ENCODE results near the gene SFXN4.
"Not testable (repeated sequence)": the region's sequence is repeated elsewhere in the genome, so short reads cannot be mapped to it uniquely, and the experiment has no call there.

SFXN4 gene

GRCh38 chr10:119116326-119116951 is 49.1 kb downstream of the SFXN4 start:
- no peak overlapping the region for H3K27ac ChIP-seq
- no peaks in the 10 kb centered on the region for H3K4me1 ChIP-seq
- peaks cover 45 to 78% (median 51%) of the 10 kb centered on the region in 3 donors for H3K36me3 ChIP-seq

GRCh38 chr10:119115926-119116325 is 49.6 kb downstream of the SFXN4 start:
- intact Hi-C loops (cut with DNase I; ENCODE audit: low total_unique reads): no loop called here
- H3K27me3 ChIP-seq: no peaks in the 10 kb centered on the region
- H3K4me1 ChIP-seq: no peaks in the 10 kb centered on the region
- H3K9me3 ChIP-seq: no peaks in the 10 kb centered on the region
- TF ChIP-seq CTCF (IDR thresholded peaks at IDR 0.05): no peak
- H3K36me3 ChIP-seq: peaks cover 47 to 74% (median 56%) of the 10 kb centered on the region in 3 donors
- no peak overlapping the region for H3K4me3 ChIP-seq
- no peak overlapping the region for H3K27ac ChIP-seq
- no peak for DNase-seq

More at GRCh38 chr10:119116326-119116951, 49.1 kb downstream of the SFXN4 start:
- DNase-seq: no peak
- intact Hi-C loops (cut with DNase I; ENCODE audit: low total_unique reads): no loop called here
- Histone ChIP-seq H3K4me3 (no peak overlapping the region), H3K9me3 (no peaks in the 10 kb centered on the region), H3K27me3 (no peaks in the 10 kb centered on the region)
- TF ChIP-seq CTCF (IDR thresholded peaks at IDR 0.05): no peak

GRCh38 chr10:119113751-119114732 is 51.5 kb downstream of the SFXN4 start:
- no peak overlapping the region for H3K4me3 ChIP-seq
- intact Hi-C loops (cut with DNase I; ENCODE audit: low total_unique reads): no loop called here
- DNase-seq: no peak
- no peaks in the 10 kb centered on the region for H3K9me3 ChIP-seq
- H3K27me3 ChIP-seq: no peaks in the 10 kb centered on the region
- peaks cover 43 to 69% (median 48%) of the 10 kb centered on the region in 3 donors for H3K36me3 ChIP-seq
- TF ChIP-seq CTCF (IDR thresholded peaks at IDR 0.05): no peak
- H3K27ac ChIP-seq: no peak overlapping the region
- no peaks in the 10 kb centered on the region for H3K4me1 ChIP-seq

GRCh38 chr10:119112056-119112455 is 53.5 kb downstream of the SFXN4 start:
- no peak for DNase-seq
- intact Hi-C loops (cut with DNase I; ENCODE audit: low total_unique reads): no loop called here
- Histone ChIP-seq H3K27me3 (no peaks in the 10 kb centered on the region), H3K9me3 (no peaks in the 10 kb centered on the region), H3K4me1 (no peaks in the 10 kb centered on the region), H3K36me3 (peaks cover 46 to 59% (median 48%) of the 10 kb centered on the region in 3 donors), H3K4me3 (no peak overlapping the region), H3K27ac (no peak overlapping the region)
- TF ChIP-seq CTCF (IDR thresholded peaks at IDR 0.05): no peak

GRCh38 chr10:119107771-119108170 is 57.7 kb downstream of the SFXN4 start:
- H3K4me3 ChIP-seq; H3K9me3 ChIP-seq; H3K27ac ChIP-seq; DNase-seq; H3K27me3 ChIP-seq; intact Hi-C loops (cut with DNase I; ENCODE audit: low total_unique reads): not testable (repeated sequence)
- peaks cover 0 to 17% (median 8%) of the 10 kb centered on the region in 4 donors for H3K4me1 ChIP-seq
- H3K36me3 ChIP-seq: peaks cover 31 to 36% (median 34%) of the 10 kb centered on the region in 3 donors

- peaks cover 0 to 17% (median 8%) of the 10 kb centered on the region in 4 donors for H3K4me1 ChIP-seq
These were observed 58.4 kb downstream of the SFXN4 start for GRCh38 chr10:119107106-119107505.

GRCh38 chr10:119105899-119106298 is 59.6 kb downstream of the SFXN4 start:
- H3K27me3 ChIP-seq; H3K4me3 ChIP-seq; intact Hi-C loops (cut with DNase I; ENCODE audit: low total_unique reads); DNase-seq; H3K9me3 ChIP-seq; H3K27ac ChIP-seq: not testable (repeated sequence)
- Histone ChIP-seq H3K36me3 (peaks cover 14 to 24% (median 24%) of the 10 kb centered on the region in 3 donors), H3K4me1 (peaks cover 0 to 17% (median 10%) of the 10 kb centered on the region in 4 donors)

More at GRCh38 chr10:119107106-119107505, 58.4 kb downstream of the SFXN4 start:
- H3K9me3 ChIP-seq; intact Hi-C loops (cut with DNase I; ENCODE audit: low total_unique reads); H3K4me3 ChIP-seq; H3K27ac ChIP-seq; DNase-seq; H3K27me3 ChIP-seq: not testable (repeated sequence)
- H3K36me3 ChIP-seq: peaks cover 26 to 34% (median 29%) of the 10 kb centered on the region in 3 donors

Measured in tibial artery (tissue), 4 donors.